CD4-positive, alpha-beta T cell treated with Interleukin-1 beta for 1 hour (primary cell): Measurements from ENCODE around the gene PFAS.

Experiments used
- DNase-seq, 2 donors: peaks; one replicate each; pipeline ENCODE4 v3.0.0-alpha.2; 2020 to 2022

Gene PFAS

GRCh38 chr17:8267480-8268147, 18.5 kb downstream of the PFAS start:
- DNase-seq: no peak

- no peak for DNase-seq
These were observed 19.6 kb downstream of the PFAS start for GRCh38 chr17:8268550-8269298.

GRCh38 chr17:8272421-8272820, 23.3 kb downstream of the PFAS start:
- DNase-seq: no peak

- DNase-seq: no peak
These were observed 24.9 kb downstream of the PFAS start for GRCh38 chr17:8273884-8274444.

GRCh38 chr17:8274816-8275215, 25.7 kb downstream of the PFAS start:
- no peak for DNase-seq

- DNase-seq: no peak
These were observed 26.6 kb downstream of the PFAS start for GRCh38 chr17:8275421-8276290.

- DNase-seq: no peak
These were observed 28.2 kb downstream of the PFAS start for GRCh38 chr17:8277317-8277716.

- no peak for DNase-seq
These were observed 33.3 kb downstream of the PFAS start for GRCh38 chr17:8282345-8282744.

GRCh38 chr17:8283356-8283755, 34.3 kb downstream of the PFAS start:
- no peak for DNase-seq

GRCh38 chr17:8284126-8284525, 35.0 kb downstream of the PFAS start:
- no peak for DNase-seq

- no peak for DNase-seq
These were observed 36.4 kb downstream of the PFAS start for GRCh38 chr17:8285270-8286181.

- DNase-seq: no peak
These were observed 38.7 kb downstream of the PFAS start for GRCh38 chr17:8287651-8288335.

- peak; percentile 77 to 81 for DNase-seq
These were observed 39.4 kb downstream of the PFAS start, which contains the start of gene RANGRF for GRCh38 chr17:8288336-8289102. RANGRF (plus strand) TSS chr17:8288670; CDS start chr17:8288789, 119 bp downstream.

GRCh38 chr17:8289103-8289397, 40.0 kb downstream of the PFAS start:
- no peak for DNase-seq

GRCh38 chr17:8290043-8290442, 41.0 kb downstream of the PFAS start:
- no peak for DNase-seq

- DNase-seq: no peak
These were observed 43.7 kb downstream of the PFAS start for GRCh38 chr17:8292639-8293395.

GRCh38 chr17:8294361-8294760, 45.3 kb downstream of the PFAS start:
- no peak for DNase-seq

- no peak for DNase-seq
These were observed 45.8 kb downstream of the PFAS start for GRCh38 chr17:8294814-8295316.

- DNase-seq: no peak
These were observed 51.1 kb downstream of the PFAS start for GRCh38 chr17:8300226-8300625.
